ENCODE measurements around the gene PTTG1IP.

GRCh38 chr21:44804762-44805161, 68.7 kb downstream of the PTTG1IP start:
- no peak for TF ChIP-seq CTCF (conservative IDR thresholded peaks at IDR 0.05; ENCODE audit: low read length)
- no peak for TF ChIP-seq EZH2phosphoT487 (IDR thresholded peaks at IDR 0.05; ENCODE audit: borderline replicate concordance, low read depth, low read length)

Data from OCI-LY7 (cell line).